ENCODE measurements around the gene C10orf67. TPM values are rescaled to one million over a fixed set of nuclear protein-coding genes. Genes with fewer than 3 reads are reported as not detected.

Gene C10orf67
- total RNA-seq, 1 donor from 2014 or later = not detected

GRCh38 chr10:23238015-23238414 lies 106.6 kb downstream of the C10orf67 start:
- Mint-ChIP-seq H3K27ac (peak overlapping the region; percentile 77), H3K36me3 (ENCODE audit: insufficient read depth) (peaks cover 5% of the 10 kb centered on the region), H3K4me3 (ENCODE audit: low read depth) (no peak overlapping the region), H3K9me3 (ENCODE audit: low read depth) (peaks cover 23% of the 10 kb centered on the region), H3K4me1 (ENCODE audit: low read depth) (peaks cover 4% of the 10 kb centered on the region), H3K27me3 (no peaks in the 10 kb centered on the region)
- TF ChIP-seq, protein P1, sequence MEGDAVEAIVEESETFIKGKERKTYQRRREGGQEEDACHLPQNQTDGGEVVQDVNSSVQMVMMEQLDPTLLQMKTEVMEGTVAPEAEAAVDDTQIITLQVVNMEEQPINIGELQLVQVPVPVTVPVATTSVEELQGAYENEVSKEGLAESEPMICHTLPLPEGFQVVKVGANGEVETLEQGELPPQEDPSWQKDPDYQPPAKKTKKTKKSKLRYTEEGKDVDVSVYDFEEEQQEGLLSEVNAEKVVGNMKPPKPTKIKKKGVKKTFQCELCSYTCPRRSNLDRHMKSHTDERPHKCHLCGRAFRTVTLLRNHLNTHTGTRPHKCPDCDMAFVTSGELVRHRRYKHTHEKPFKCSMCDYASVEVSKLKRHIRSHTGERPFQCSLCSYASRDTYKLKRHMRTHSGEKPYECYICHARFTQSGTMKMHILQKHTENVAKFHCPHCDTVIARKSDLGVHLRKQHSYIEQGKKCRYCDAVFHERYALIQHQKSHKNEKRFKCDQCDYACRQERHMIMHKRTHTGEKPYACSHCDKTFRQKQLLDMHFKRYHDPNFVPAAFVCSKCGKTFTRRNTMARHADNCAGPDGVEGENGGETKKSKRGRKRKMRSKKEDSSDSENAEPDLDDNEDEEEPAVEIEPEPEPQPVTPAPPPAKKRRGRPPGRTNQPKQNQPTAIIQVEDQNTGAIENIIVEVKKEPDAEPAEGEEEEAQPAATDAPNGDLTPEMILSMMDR (IDR thresholded peaks at IDR 0.05; ENCODE audit: unreplicated experiment) = no peak
- DNase-seq (ENCODE audit: low spot score, unreplicated experiment) = no peak

- no peak for DNase-seq (ENCODE audit: low spot score, unreplicated experiment)
- H3K4me3 Mint-ChIP-seq (ENCODE audit: low read depth) = no peak overlapping the region
- TF ChIP-seq, protein P1 (IDR thresholded peaks at IDR 0.05; ENCODE audit: unreplicated experiment) = no peak
Measured at GRCh38 chr10:23230582-23230981, 114.0 kb downstream of the C10orf67 start.

GRCh38 chr10:23217471-23217870 lies 127.1 kb downstream of the C10orf67 start:
- Mint-ChIP-seq H3K27me3 (peaks cover 8% of the 10 kb centered on the region), H3K4me1 (ENCODE audit: low read depth) (peaks cover 33% of the 10 kb centered on the region), H3K9me3 (ENCODE audit: low read depth) (peaks cover 9% of the 10 kb centered on the region), H3K4me3 (ENCODE audit: low read depth) (no peak overlapping the region), H3K27ac (no peak overlapping the region), H3K36me3 (ENCODE audit: insufficient read depth) (peaks cover 7% of the 10 kb centered on the region)
- DNase-seq (ENCODE audit: low spot score, unreplicated experiment) = no peak
- TF ChIP-seq, protein P1 (IDR thresholded peaks at IDR 0.05; ENCODE audit: unreplicated experiment) = no peak

More at GRCh38 chr10:23230582-23230981, 114.0 kb downstream of the C10orf67 start:
- H3K27me3 Mint-ChIP-seq = peaks cover 15% of the 10 kb centered on the region
- H3K27ac Mint-ChIP-seq = no peak overlapping the region
- peaks cover 3% of the 10 kb centered on the region for H3K4me1 Mint-ChIP-seq (ENCODE audit: low read depth)
- peaks cover 8% of the 10 kb centered on the region for H3K36me3 Mint-ChIP-seq (ENCODE audit: insufficient read depth)
- H3K9me3 Mint-ChIP-seq (ENCODE audit: low read depth) = peaks cover 15% of the 10 kb centered on the region

GRCh38 chr10:23205972-23206642 lies 138.5 kb downstream of the C10orf67 start:
- peaks cover 3% of the 10 kb centered on the region for H3K36me3 Mint-ChIP-seq (ENCODE audit: insufficient read depth)
- peaks cover 3% of the 10 kb centered on the region for H3K9me3 Mint-ChIP-seq (ENCODE audit: low read depth)
- peaks cover 31% of the 10 kb centered on the region for H3K27me3 Mint-ChIP-seq
- peaks cover 40% of the 10 kb centered on the region for H3K4me1 Mint-ChIP-seq (ENCODE audit: low read depth)
- no peak overlapping the region for H3K27ac Mint-ChIP-seq
- TF ChIP-seq, protein P1 (IDR thresholded peaks at IDR 0.05; ENCODE audit: unreplicated experiment) = no peak
- no peak for DNase-seq (ENCODE audit: low spot score, unreplicated experiment)
- no peak overlapping the region for H3K4me3 Mint-ChIP-seq (ENCODE audit: low read depth)

GRCh38 chr10:23204773-23205172 lies 139.8 kb downstream of the C10orf67 start:
- TF ChIP-seq, protein P1 (IDR thresholded peaks at IDR 0.05; ENCODE audit: unreplicated experiment) = no peak
- Mint-ChIP-seq H3K4me3 (ENCODE audit: low read depth) (no peak overlapping the region), H3K9me3 (ENCODE audit: low read depth) (peaks cover 3% of the 10 kb centered on the region), H3K27ac (no peak overlapping the region), H3K27me3 (peaks cover 40% of the 10 kb centered on the region), H3K4me1 (ENCODE audit: low read depth) (peaks cover 52% of the 10 kb centered on the region), H3K36me3 (ENCODE audit: insufficient read depth) (peaks cover 3% of the 10 kb centered on the region)
- DNase-seq (ENCODE audit: low spot score, unreplicated experiment) = no peak
